Activated T-cell treated with anti-CD3 and anti-CD28 coated beads, Interleukin-2, amount 50 U/mL, for 72 hours (primary cell): ENCODE measurements around the gene SDC1. TPM values are rescaled to one million over a fixed set of nuclear protein-coding genes. Genes with fewer than 3 reads are reported as not detected.

Experiments
- ATAC-seq, 2 donors: fragments of 150-1000 bp; cut with Tn5 transposase; replicated peaks in 1 of 2; 2 replicates each; pipeline ENCODE4 v1.10.0; 2021; ENCODE audit warnings: moderate library complexity in 2 of 2, mild to moderate bottlenecking in 1 of 2
- DNase-seq, 2 donors: peaks; one replicate each; pipeline ENCODE4 v3.0.0; 2021 to 2022; ENCODE audit warnings: mixed read lengths in 1 of 2
- H3K27ac Mint-ChIP-seq: one replicate; pipeline ENCODE4 v1.8.0; 2022; ENCODE audit warnings: mild to moderate bottlenecking, moderate library complexity, mixed read lengths
- H3K27me3 Mint-ChIP-seq: one replicate; pipeline ENCODE4 v1.8.0; 2022; ENCODE audit warnings: low read depth, mixed read lengths
- H3K36me3 Mint-ChIP-seq, 2 donors: one replicate each; pipeline ENCODE4 v1.8.0; 2022; ENCODE audit warnings: mixed read lengths in 2 of 2, mild to moderate bottlenecking in 1 of 2; ENCODE audit not compliant: insufficient read depth in 2 of 2
- H3K4me1 Mint-ChIP-seq: one replicate; pipeline ENCODE4 v1.8.0; 2022; ENCODE audit warnings: low read depth, mixed read lengths
- H3K4me3 Mint-ChIP-seq, 2 donors: one replicate each; pipeline ENCODE4 v1.8.0; 2022; ENCODE audit warnings: mild to moderate bottlenecking in 2 of 2, mixed read lengths in 2 of 2, moderate library complexity in 2 of 2
- H3K9me3 Mint-ChIP-seq, 2 donors: one replicate each; pipeline ENCODE4 v1.8.0; 2022; ENCODE audit warnings: mixed read lengths in 2 of 2
- total RNA-seq, 2 donors: library from RNA; stranded (reverse); gene quantifications; one replicate each; pipeline ENCODE4 v1.2.3, GENCODE V29; 2022

Gene SDC1
- total RNA-seq, 2 donors from 2014 or later = 0.16 to 0.38 TPM

DNA sequence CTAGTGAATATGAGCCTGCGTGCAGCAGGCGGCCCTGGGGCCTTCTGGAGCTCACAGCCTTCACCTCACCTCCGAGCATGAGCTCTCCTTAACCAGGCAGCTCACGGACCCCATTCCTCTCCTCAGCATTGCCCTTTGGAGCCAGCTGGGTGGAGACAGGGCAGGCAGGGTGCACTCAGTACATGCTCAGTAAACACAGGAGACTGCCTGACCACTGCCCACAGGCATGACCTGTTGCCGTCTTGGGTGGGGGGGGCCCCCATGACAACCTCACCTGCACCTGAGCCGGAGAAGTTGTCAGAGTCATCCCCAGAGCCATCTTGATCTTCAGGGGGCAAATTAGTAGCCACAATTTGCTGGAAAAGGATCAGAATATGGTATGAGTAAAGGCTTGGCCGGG is 19.9 kb downstream of the SDC1 start:
- no peak for DNase-seq
- H3K4me3 Mint-ChIP-seq = no peak overlapping the region
- ATAC-seq = no peak
- no peaks in the 10 kb centered on the region for H3K9me3 Mint-ChIP-seq
- H3K27ac Mint-ChIP-seq = no peak overlapping the region
- H3K4me1 Mint-ChIP-seq = no peaks in the 10 kb centered on the region
- no peaks in the 10 kb centered on the region for H3K36me3 Mint-ChIP-seq
- no peaks in the 10 kb centered on the region for H3K27me3 Mint-ChIP-seq

DNA sequence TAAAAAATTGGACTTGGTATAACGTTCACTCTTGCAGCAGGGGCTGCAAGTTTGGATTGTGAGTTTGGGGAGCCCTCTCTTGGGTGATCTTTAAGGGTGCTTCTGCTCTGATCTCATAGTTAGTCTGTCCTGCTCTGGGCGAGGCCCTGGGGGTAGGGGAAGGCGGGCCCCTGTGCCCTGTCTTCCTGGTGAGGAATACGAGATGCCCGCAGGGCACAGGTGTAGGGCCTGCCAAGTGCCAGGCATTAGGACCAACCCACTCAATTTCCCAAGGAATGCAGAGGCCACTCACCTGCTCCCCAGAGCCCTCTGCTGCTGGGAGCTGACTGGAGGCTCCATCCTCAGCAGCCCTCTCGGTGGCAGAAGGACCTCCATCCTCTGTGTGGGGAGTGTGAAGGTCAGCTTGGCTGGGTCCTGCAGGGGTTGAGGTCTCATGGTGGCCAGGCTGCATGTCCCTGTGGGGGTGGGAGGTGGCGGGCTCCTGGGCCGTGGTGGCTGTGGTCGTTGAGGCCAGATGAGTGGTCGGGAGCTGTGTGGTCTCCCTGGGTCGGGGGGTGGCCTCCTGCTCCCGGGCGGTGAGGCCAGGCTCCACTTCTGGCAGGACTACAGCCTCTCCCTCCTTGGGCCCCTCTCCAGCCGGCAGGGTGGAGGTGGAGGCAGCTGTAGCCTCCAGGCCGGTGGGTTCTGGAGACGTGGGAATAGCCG is 21.3 kb downstream of the SDC1 start:
- H3K4me3 Mint-ChIP-seq = no peak overlapping the region
- no peak for DNase-seq
- H3K27ac Mint-ChIP-seq = no peak overlapping the region
- no peaks in the 10 kb centered on the region for H3K9me3 Mint-ChIP-seq
- H3K27me3 Mint-ChIP-seq = peaks cover 9% of the 10 kb centered on the region
- no peaks in the 10 kb centered on the region for H3K36me3 Mint-ChIP-seq
- H3K4me1 Mint-ChIP-seq = no peaks in the 10 kb centered on the region
- no peak for ATAC-seq

DNA sequence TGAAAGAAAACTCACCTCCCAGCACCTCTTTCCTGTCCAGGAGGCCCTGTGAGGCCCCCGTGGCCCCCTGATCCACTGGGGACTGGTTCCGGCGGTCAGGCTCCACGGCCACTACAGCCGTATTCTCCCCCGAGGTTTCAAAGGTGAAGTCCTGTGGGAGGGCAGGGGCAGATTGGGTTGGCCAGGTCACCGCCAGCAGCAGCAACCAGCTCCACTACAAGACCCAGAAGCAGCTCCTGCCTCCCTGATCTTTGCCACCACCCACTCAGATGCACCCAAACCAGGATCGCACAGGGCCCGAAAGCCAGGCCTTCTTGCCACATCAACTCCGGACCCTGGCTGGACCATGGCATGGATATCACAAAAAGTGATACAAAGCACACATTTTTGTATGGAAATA is 21.9 kb downstream of the SDC1 start:
- Mint-ChIP-seq H3K4me3 (no peak overlapping the region), H3K27me3 (peaks cover 9% of the 10 kb centered on the region), H3K4me1 (no peaks in the 10 kb centered on the region), H3K9me3 (no peaks in the 10 kb centered on the region), H3K36me3 (no peaks in the 10 kb centered on the region), H3K27ac (no peak overlapping the region)
- DNase-seq (no peak), ATAC-seq (no peak)

DNA sequence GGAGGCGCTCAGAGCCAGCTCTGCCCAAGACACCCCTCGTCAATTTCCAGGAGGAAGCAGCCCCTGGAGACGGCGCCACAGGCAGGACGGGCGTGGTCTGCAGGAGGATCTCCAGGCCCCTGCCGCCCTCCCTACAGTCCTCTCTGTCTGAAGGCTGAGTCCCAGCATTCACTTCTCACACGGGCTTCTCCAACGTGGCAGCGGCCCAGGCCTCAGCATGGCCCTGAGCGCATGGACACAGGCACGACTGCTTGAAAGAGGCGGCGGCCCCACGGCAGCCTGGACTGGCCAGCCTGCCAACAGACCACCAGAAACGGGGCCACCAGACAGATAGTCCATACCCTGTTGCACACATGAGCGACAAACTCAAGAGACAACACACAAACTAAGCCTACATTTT is 23.3 kb downstream of the SDC1 start:
- Mint-ChIP-seq H3K4me1 (no peaks in the 10 kb centered on the region), H3K27me3 (peaks cover 9% of the 10 kb centered on the region), H3K27ac (no peak overlapping the region), H3K4me3 (no peak overlapping the region), H3K36me3 (no peaks in the 10 kb centered on the region), H3K9me3 (no peaks in the 10 kb centered on the region)
- no peak for ATAC-seq
- no peak for DNase-seq

DNA sequence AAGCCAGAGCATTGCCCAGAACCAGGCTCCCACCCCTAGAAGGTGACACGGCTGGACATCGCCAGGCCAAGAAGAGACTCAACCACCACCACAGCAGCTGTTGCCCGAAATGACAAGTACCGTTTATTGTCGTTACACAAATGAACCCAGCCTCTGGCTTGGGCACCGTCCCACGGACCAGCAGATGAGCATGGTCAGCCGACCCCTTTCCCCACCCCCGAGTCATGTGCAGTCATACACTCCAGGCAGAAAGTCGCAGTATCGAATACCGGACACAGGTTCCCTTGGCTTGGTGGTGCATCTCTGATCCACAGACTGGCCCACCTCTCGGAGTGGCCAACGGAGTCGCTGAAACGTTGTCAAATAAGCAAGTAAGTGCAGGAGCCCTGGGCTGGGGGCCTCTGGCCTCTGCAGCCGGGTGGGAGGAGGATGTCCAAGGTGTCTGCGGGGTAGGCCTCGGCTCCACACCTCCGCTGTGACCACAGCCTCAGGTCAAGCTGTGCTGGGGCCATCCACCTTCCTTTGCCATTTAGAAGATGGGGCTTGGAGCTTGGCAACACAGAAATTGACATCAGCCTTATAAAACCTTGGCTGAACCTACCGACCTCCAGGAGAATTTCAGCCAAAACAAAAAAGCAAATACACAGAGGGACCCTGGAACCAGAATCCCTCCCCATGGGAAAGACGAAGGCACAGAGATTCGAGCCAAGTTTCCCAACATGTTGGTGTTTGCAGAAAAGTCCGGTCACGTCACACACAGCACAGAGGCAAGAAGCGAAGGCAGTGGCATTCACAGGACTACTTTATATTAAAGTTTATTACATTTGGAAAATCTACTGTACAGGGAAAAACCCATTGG is 24.0 kb downstream of the SDC1 start:
- no peak overlapping the region for H3K27ac Mint-ChIP-seq
- H3K4me1 Mint-ChIP-seq = no peaks in the 10 kb centered on the region
- DNase-seq (no peak), ATAC-seq (no peak)
- peaks cover 13% of the 10 kb centered on the region for H3K27me3 Mint-ChIP-seq
- no peaks in the 10 kb centered on the region for H3K36me3 Mint-ChIP-seq
- H3K4me3 Mint-ChIP-seq = no peak overlapping the region
- H3K9me3 Mint-ChIP-seq = no peaks in the 10 kb centered on the region

DNA sequence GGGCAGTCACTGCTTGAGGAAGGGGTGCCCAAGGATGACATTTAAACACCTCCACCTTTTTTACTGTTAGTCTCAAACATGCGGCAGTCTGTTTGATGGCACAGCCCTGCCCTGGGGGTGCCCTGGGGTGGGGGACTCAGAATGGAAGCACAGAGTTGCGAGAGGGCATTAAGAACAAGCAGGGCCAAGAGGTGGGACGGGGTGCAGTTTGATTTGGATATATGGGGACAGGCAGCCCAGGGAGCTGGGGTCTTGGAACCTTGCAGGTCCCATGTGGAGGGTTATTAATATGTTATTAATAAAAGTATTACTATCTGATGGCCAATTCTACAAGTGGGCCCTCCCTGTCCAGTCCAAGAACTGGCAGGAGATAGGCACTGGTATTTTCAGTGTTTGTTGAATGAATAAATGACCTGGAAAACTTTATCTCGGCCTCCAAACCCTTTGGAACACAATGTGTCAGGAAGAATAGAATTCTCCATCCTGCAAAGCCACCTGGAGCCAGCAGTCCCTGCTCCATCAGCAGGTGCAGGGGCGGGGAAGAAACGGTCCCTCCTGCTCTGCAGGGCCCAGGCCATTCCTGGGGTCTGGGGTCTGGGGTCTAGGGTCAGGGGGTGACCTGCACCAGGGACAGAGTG is 25.2 kb downstream of the SDC1 start:
- Mint-ChIP-seq H3K4me1 (no peaks in the 10 kb centered on the region), H3K4me3 (no peak overlapping the region), H3K27ac (no peak overlapping the region), H3K9me3 (no peaks in the 10 kb centered on the region), H3K27me3 (peaks cover 13% of the 10 kb centered on the region), H3K36me3 (no peaks in the 10 kb centered on the region)
- no peak for ATAC-seq
- DNase-seq = no peak

DNA sequence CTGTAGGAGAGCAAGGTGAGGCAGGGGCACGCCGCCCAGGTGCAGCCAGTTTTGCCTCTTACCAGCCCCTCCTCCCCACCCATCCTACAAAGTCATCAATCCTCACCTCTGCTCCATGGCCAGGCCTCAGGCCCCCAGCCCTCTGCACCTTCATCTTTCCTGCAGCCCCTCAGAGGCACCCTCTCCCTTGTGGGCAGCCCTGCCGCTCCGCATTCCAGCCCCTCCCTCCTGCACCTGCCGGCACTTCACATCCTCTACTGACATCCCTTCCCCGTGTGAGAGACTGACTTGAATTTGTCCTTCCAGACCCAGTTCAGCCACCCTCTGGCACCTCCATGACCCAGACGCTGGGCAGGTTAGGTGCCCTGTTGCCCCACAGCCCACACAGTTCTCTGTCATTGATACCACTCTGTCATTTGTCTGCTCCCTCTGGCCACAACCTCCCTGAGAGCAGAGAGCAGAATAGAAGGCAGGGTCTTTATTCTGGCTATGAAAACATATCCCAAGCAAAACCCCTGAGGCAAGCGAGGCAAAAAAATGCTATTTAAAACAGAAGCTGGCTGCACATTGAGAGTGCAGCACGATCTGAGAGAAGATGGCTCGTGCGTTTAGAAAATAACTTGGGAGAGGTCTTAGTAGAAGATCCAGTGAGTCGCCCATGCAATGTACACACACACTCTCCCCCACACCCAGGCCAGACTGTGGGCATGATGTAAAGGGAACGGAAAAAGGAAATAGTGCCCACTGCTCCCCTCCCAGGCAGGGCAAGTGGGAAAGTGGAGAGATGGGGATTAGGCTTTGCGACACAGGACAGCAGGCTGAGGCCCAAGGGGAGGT is 25.9 kb downstream of the SDC1 start:
- no peaks in the 10 kb centered on the region for H3K9me3 Mint-ChIP-seq
- H3K36me3 Mint-ChIP-seq = no peaks in the 10 kb centered on the region
- no peaks in the 10 kb centered on the region for H3K4me1 Mint-ChIP-seq
- no peak overlapping the region for H3K27ac Mint-ChIP-seq
- no peak overlapping the region for H3K4me3 Mint-ChIP-seq
- ATAC-seq (no peak), DNase-seq (no peak)
- peaks cover 13% of the 10 kb centered on the region for H3K27me3 Mint-ChIP-seq

DNA sequence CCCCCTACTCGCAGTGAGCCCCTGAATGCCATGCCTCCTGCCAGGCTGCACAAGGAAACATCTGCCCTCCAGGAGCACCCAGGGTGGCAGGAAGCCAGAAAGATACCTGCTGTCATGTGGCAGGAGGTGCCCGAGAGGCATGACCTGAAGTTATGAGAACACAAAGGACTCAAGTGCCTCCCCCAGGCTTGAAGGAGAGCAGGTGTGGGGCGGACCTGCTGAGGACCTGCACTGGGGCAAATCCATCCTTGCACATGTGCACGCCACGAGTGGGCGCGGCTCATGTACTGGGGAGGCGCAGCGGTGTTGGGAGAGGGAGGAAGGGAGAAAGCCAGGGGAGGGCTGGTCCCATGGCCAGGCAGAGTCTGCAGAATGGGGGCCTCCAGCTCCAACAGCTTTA is 26.9 kb downstream of the SDC1 start:
- peaks cover 13% of the 10 kb centered on the region for H3K27me3 Mint-ChIP-seq
- no peaks in the 10 kb centered on the region for H3K4me1 Mint-ChIP-seq
- no peaks in the 10 kb centered on the region for H3K9me3 Mint-ChIP-seq
- ATAC-seq = no peak
- H3K36me3 Mint-ChIP-seq = no peaks in the 10 kb centered on the region
- H3K27ac Mint-ChIP-seq = no peak overlapping the region
- no peak overlapping the region for H3K4me3 Mint-ChIP-seq
- no peak for DNase-seq

DNA sequence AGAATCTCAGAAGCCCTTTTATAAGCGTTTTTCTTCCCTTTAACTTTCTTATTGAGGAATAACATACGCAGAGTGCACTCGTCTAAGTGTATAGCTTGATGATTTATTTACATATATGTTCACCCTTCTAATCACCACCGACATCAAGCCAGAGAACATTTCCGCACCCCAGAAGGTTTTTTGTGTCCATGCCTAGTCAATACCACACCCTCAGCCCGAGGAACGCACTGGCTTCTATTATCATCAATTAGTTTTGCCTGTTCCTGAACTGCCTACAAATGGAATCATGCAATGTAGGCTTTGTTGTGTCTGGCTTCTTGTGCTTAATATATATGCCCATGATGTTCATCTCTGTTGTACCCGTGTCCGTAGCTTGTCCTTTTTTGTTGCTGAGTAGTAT is 27.7 kb downstream of the SDC1 start:
- DNase-seq = no peak
- ATAC-seq = no peak
- Mint-ChIP-seq H3K36me3 (no peaks in the 10 kb centered on the region), H3K4me3 (no peak overlapping the region), H3K27ac (no peak overlapping the region), H3K9me3 (no peaks in the 10 kb centered on the region), H3K27me3 (peaks cover 13% of the 10 kb centered on the region), H3K4me1 (no peaks in the 10 kb centered on the region)

DNA sequence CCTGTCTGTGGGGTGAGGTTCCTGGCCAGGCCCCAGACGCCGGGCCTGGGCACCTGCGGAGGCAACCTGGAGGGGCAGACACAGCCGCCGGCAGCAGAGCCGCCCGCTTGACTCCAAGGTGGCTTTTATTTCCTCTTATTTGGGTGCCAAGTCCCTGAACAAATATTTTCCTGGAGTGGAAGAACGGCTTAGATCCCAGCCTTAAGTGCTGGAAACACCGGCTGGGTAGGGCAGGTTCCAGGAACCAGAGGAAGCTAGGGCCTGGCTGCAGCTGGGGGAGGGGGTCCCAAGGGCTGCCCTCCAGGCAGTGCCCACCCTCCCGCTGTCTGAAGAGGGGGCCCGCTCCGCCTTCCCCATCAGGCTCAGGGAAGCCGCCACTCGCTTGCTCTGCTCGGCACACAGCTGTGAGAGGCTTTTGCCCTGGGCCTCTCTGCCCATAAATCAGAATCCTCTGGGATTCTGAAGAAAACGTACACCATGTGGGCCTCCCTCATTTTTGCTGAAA is 28.2 kb downstream of the SDC1 start:
- H3K4me1 Mint-ChIP-seq = no peaks in the 10 kb centered on the region
- no peaks in the 10 kb centered on the region for H3K9me3 Mint-ChIP-seq
- no peak for DNase-seq
- no peaks in the 10 kb centered on the region for H3K36me3 Mint-ChIP-seq
- no peak for ATAC-seq
- H3K27ac Mint-ChIP-seq = no peak overlapping the region
- peaks cover 13% of the 10 kb centered on the region for H3K27me3 Mint-ChIP-seq
- no peak overlapping the region for H3K4me3 Mint-ChIP-seq

DNA sequence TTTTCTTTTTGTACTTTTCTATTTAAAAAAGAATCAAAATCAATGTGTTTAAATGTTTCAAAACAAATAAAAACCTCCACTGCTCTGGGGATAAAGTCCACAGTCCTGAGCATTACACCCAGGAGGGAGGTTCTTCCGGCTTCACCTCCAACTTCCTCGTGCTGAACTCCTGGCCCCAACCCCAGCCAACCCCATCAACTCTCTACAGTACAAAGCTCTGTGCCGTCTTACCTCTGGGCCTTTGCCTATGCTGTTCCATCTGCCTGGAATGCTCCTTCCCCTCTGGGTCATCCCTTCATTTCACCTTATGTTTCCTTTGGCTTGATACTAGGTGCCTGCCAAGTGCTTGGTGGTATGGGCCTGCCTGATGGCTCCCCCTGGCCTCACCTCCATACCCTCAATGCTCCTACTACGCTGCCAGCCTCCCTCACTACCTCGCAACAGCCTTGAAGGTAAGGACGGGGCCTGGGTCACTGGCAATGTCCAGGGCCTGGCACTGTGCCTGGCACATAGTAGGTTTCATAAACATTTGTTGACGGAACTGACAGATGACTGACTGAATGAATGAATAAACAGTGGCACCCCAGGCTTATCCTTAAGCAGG is 28.8 kb downstream of the SDC1 start:
- H3K4me3 Mint-ChIP-seq = no peak overlapping the region
- no peaks in the 10 kb centered on the region for H3K36me3 Mint-ChIP-seq
- H3K27ac Mint-ChIP-seq = no peak overlapping the region
- peaks cover 13% of the 10 kb centered on the region for H3K27me3 Mint-ChIP-seq
- DNase-seq (no peak), ATAC-seq (no peak)
- no peaks in the 10 kb centered on the region for H3K9me3 Mint-ChIP-seq
- no peaks in the 10 kb centered on the region for H3K4me1 Mint-ChIP-seq

DNA sequence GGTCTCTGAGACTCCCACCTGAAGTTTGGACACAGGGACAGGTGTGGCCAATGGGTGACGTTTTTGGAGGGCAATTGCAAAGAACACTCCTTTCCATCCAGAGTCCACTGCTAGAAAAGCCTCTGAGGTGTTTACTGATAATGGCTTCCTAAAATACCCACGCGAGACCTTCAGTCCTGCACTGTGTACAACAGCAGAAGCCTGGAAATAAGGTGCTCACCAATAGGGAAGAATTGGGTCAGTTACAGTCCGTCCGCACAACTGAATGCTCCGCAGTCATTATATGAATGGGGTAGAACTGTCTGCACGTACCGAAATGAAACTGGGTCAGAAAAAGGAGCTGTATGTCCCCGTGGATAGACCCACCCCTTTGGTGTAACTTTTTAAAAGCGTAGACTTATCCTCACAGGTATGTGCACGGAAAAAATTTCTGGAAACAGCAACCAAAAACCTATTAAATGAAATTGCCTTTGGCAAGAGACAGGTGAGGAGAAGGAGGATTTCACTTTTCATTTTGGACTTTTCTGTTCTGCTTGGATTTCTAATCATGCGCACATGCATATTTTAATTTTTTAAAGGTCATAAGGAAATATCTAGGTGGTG is 29.4 kb downstream of the SDC1 start:
- Mint-ChIP-seq H3K9me3 (no peaks in the 10 kb centered on the region), H3K4me3 (no peak overlapping the region), H3K27me3 (peaks cover 13% of the 10 kb centered on the region), H3K36me3 (no peaks in the 10 kb centered on the region), H3K4me1 (no peaks in the 10 kb centered on the region), H3K27ac (no peak overlapping the region)
- ATAC-seq (no peak), DNase-seq (no peak)
